Islet precursor cell (in vitro differentiated cells): ENCODE measurements around the gene TMEM161B.
"Not testable (repeated sequence)": the region's sequence is repeated elsewhere in the genome, so short reads cannot be mapped to it uniquely, and the experiment has no call there.

Experiments
- DNase-seq: peaks from one replicate; pipeline ENCODE4 v3.0.0-alpha.2; 2018

The TMEM161B gene

DNA sequence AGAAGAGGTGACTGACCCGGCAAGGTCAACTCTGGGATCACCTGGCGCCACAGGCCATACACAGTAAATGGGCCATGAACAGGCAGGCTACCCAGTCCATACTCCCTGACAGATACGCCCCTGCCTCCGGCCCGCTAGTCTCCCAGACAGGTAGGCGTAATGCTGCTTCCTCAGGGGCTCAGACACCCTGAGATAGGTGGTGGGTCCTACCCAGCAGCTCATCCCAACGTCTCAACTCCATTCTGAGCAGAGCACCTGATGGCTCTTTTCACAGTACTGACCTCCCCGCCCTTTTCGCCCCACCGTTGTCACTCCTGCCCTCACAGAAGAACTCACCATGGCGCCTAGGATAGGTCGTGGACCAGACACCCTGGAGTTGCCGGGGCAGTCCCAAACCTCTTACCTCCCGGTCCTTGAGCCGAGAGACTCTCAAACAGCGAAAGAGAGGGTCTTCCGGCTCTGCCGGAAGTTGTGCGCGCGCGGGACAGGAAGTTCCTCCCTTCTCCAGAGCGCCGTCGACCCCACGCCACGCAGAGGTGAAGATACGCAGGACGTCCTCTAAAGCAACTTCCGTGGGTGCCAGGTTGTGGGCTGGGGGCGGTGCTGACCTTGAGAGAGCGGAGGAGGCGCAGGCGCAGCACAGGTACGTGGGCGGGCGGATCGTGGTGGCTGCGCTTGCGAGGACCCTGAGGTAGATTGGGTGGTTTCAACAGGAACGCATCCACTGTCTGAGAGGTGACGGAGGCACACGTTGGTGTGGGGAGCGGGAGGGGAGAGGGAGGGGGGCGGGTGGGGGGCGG lies at the start of gene TMEM161B:
TSS of gene TMEM161B (minus strand) at position 461 of the 800 bp plus-strand sequence. CDS start at position 339, 122 bp downstream.
- peak; percentile 96 for DNase-seq

GRCh38 chr5:88304356-88304755 lies 35.7 kb upstream of the TMEM161B start:
- no peak for DNase-seq

- DNase-seq: no peak
Observed at GRCh38 chr5:88298425-88298824, 29.8 kb upstream of the TMEM161B start.

DNA sequence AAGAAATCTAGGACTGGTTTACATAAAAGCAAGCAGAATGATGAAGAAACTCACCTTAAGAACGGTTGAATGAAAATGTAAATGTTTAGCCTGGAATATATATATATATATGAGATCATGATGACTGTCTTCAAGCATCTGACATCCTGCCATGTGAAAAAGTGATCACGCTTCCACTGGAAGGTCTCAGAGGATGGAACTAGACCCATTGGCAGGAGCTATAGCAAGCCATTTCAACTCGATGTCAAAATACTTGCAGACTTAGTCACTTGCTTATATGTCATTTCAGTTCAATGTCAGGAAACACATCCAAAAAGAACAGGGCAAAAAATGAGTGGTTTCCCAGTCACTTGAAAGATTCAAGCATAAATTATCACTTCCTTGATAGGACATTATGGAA lies 22.2 kb upstream of the TMEM161B start:
- DNase-seq: no peak

DNA sequence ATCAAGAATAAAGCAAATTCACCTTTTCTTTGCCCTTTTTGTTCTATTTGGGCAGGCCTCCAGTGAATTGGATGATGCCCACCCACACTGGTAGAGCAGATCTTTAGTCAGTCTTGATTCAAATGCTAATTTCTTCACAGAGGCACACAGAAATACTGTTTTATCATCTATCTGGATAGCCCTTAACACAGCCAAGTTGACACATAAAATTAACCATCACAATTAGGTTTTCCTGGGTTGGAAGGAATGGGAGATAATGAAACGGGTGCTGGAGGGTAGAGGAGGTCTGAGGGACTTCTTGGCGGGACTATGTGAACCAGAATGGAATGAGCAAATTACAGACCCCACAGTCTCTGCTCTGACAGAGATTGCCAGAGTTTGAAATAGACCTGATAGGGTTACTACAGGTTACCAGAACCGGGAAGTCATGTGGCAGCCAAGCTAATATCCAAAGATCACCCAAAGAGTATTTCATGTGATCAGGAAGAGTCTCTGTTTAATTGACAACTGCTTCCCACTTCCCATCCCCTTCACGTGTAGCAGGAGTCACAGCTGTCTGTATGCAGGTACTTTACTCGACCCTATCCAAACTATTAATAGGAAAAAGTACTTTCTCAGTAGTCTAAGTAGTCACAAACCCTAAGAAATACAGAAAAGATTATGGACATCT lies 20.0 kb upstream of the TMEM161B start:
- no peak for DNase-seq

DNA sequence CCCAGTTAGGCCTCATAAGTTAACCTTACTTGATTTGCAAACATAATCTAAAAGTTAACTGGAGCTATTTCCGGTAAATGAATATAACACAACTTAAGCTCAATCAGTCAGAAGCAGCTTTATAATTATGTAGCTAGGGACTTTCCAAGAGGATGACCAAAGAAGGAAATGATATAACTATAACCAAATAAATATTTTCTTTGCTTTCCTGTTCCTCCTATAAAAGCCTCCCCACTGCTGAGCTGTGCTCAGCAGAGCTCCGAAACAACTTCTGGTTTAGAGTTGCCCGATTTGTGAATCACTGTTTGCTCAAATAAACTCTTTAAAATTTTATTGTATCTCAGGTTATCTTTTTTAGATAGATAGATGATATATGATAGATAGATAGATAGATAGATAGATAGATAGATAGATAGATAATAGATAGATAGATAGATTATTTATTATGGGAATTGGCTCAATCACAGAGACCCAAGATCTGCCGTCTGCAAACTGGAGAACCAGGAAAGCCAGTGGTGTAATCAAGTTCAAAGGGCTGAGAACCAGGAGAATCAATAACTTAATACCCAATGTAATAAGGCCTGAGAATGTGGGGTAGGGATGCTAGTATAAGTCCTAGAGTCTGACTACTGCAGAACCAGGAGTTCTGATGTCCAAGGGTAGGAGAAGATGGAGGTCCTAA lies 19.3 kb upstream of the TMEM161B start:
- no peak for DNase-seq

DNA sequence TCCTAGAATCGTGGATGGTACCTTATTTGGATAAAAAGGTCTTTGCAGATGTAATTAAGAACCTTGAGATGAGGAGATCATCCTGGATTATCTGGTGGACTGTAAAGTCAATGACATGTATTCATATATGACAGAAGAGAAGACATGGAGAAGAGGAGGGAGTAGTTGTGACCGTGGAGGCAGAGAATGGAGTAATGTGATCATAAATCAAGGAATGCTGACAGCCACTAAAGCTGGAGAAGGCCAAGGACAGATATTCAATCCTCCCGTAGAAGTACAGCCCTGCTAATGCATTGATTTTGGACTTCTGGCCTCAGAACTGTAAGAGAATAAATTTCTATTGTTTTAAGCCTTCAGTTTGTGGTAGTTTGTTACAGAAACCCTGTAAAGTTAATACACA lies 18.7 kb upstream of the TMEM161B start:
- no peak for DNase-seq

- DNase-seq: no peak
Observed at GRCh38 chr5:88283690-88284089, 15.0 kb upstream of the TMEM161B start.

DNA sequence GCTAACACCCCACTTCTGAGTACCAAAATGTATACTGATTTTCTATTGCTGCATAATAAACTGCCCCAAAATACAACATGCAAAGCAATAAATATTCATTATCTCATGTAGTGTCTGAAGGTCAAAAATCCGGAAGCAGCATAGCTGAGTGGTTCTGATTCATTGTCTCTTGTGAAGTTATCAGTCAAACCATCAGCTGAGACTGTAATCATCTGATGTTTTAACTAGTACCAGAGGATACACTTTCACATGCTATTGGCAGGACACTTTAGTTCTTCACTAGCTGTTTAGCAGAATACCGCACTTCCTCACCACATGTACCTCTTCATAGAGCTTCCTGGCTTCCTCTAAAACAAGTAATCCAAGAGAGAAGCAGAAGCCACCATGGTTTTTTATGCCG lies 12.7 kb upstream of the TMEM161B start:
- no peak for DNase-seq

- no peak for DNase-seq
Observed at GRCh38 chr5:88279584-88279983, 10.9 kb upstream of the TMEM161B start.

DNA sequence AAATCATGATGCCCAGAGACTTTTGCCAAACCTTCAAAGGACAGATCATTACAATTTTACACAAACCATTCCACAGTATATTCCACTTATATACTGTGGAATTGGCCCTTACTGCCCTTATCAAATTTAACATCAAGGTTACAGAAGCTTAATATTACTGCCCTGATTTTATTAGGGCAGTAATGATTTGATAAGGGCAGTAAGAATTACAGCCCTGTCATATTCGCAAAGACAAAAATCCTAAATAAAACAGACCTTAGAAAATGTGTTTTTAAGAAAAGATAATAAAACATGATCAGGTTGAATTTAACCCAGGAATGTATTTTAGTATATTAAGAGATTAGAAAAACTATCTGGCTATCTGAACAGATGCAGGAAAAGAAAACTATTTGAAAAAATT lies 7.7 kb upstream of the TMEM161B start:
- DNase-seq: no peak

DNA sequence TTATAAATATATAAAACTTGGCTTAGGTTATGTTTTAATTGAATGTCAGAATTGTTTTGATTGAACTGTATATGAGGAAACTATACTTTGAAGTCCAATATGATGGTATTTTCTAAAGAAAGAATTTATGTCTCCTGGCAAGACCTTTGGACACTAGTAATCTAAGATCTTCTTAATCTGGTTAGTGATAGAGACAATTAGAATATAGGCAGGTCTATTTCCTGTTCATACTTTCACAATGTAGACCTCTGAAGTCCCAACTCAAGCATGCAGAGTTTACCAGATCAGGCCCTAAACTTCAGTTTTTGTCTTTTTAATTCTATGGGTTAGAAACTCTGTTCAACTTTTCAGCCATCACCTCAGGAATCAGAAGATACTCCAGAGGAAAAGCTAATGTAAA lies 6.9 kb upstream of the TMEM161B start:
- DNase-seq: no peak

DNA sequence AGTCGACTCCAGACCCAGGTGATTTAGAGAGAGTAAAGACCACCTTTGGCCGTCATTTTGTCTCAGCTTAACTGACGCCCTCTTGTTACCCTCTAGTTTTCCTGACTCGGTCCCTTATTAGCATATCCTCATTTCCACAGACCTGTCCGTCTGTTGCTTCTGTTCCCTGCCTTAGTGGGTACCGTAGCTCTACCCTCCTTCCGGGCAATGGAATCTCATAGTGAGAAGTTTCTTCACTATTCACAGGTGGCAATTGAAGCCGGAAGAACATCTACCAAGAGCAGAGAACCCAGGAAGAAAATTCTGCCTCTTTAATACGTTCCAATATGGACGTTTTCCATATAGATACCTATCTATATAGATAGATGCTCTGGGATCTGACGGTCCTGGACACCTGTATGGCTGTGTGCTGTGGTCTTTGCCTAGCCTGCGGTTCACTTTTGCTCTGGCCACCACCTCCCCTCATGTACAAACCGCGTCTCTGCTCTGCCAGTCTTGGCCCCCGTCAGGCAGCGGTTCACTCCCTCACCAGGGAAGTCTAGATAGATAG lies 652 bp upstream of the TMEM161B start:
- no peak for DNase-seq

- DNase-seq: not testable (repeated sequence)
Observed at GRCh38 chr5:88264565-88264964, 4.1 kb downstream of the TMEM161B start.

DNA sequence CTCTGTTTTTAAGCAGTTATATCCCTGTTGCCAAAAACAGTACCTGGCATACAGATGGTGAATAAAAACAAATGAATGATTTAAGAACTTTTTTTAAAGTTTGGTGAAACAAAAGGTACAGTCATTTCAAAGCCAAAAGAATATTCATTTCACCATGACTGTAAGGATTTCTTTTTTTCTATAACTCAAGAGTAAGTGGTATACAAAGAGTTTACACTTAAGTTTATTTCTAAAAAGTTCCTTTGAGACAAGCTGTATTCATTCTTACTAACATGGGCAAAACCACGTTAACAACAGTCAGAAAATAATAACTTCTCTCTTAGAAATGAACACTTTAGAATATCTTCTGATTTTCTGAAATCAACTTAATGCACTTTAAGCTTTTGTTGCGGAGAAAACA lies 5.3 kb downstream of the TMEM161B start:
- no peak for DNase-seq

DNA sequence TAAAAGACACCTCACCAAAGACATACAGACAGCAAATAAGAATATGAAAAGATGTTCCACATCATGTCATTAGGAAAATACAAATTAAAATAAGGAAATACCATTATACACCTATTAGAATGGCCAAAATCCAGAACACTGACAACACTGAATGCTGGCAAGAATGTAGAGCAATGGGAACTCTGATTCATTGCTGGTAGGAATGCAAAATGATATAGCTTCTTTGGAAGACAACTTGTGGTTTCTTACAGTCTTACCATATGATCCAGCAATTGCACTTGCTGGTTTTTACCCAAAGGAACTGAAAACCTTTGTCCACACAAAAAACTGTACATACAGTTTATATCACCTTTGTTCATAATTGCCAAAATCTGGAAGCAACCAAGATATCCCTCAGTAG lies 6.5 kb downstream of the TMEM161B start:
- DNase-seq: no peak

- DNase-seq: no peak
Observed at GRCh38 chr5:88258636-88259035, 10.0 kb downstream of the TMEM161B start.

DNA sequence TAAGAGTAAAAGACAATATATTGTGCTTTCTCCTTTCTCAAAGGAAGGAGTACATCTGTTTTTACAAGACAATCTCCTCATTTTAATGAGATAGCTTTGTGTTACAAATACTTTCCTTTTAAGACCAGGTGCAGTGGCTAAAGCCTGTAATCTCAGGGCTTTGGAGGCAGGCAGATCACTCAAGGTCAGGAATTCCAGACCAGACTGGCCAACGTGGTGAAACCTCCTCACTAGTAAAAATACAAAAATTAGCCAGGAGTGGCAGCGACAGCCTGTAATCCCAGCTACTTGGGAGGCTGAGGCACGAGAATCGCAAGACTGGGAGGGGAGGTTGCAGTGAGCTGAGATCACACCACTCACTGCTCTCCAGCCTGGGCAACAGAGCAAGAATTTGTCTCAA lies 11.8 kb downstream of the TMEM161B start:
- peak; percentile 81 for DNase-seq

- DNase-seq: no peak
Observed at GRCh38 chr5:88256037-88256436, 12.6 kb downstream of the TMEM161B start.

DNA sequence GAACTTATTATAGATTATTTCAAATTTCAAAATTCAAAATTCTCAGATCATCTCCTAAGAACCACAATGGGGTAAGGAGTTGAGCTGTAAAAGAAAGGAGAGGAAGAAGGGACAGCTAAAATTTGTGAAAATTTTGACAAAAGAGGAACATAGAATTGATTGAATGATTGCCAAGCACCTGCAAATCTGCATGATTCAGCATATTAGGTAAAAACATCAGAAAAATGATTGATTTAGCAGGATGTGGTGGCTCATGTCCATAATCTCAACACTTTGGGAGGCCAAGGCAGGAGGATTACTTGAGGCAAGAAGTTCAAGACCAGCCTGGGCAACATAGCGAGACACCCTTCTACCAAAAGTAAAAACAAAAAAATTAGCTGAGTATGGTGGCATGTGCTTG lies 14.3 kb downstream of the TMEM161B start:
- DNase-seq: no peak

- no peak for DNase-seq
Observed at GRCh38 chr5:88251048-88251711, 17.5 kb downstream of the TMEM161B start.

DNA sequence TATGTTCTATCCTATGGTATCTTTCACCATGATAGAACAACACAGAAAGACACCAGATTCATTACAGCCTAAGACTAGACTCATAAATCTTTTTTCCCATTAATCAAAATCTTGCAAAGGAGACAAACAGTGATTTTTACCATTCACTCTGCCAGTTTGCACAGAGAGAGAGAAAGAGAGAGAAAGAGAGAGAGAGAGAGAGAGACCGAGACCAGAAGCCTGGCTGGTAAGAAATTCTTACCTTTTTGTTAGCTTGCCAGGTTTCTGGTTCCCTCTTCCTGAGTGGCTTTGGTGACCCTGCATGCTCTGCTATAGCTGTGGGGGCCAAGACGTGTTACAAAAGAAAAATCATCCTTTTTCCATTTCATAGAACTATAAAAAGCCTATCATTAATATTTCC lies 18.6 kb downstream of the TMEM161B start:
- no peak for DNase-seq
